Measurements from ENCODE around the gene MIB2.

MIB2 gene

GRCh38 chr1:1598051-1598719 lies 17.1 kb upstream of the MIB2 start:
- no peak for DNase-seq (ENCODE audit: low read depth in 2 of 2)

GRCh38 chr1:1598720-1599029 lies 16.6 kb upstream of the MIB2 start:
- no peak for DNase-seq (ENCODE audit: low read depth in 2 of 2)

GRCh38 chr1:1599030-1599934 lies 16.0 kb upstream of the MIB2 start:
- peak in 1 of 2 donors; percentile 16 for DNase-seq (ENCODE audit: low read depth in 2 of 2)

- DNase-seq (ENCODE audit: low read depth in 2 of 2), result no peak
Measured at GRCh38 chr1:1599935-1600860, 15.1 kb upstream of the MIB2 start, which contains the start of gene FNDC10. Gene FNDC10, minus strand, starts transcription at chr1:1600135. Its CDS starts 120 bp downstream, at chr1:1600015.

- DNase-seq (ENCODE audit: low read depth in 2 of 2), result no peak
Measured at GRCh38 chr1:1600861-1601563, 14.3 kb upstream of the MIB2 start.

- no peak for DNase-seq (ENCODE audit: low read depth in 2 of 2)
Measured at GRCh38 chr1:1601564-1602303, 13.6 kb upstream of the MIB2 start.

GRCh38 chr1:1602304-1602967 lies 12.9 kb upstream of the MIB2 start:
- DNase-seq (ENCODE audit: low read depth in 2 of 2), result no peak

- DNase-seq (ENCODE audit: low read depth in 2 of 2), result no peak
Measured at GRCh38 chr1:1602968-1603506, 12.3 kb upstream of the MIB2 start.

GRCh38 chr1:1603671-1604373 lies 11.5 kb upstream of the MIB2 start:
- DNase-seq (ENCODE audit: low read depth in 2 of 2), result no peak

GRCh38 chr1:1604374-1605033 lies 10.8 kb upstream of the MIB2 start:
- no peak for DNase-seq (ENCODE audit: low read depth in 2 of 2)

GRCh38 chr1:1605034-1605591 lies 10.2 kb upstream of the MIB2 start:
- no peak for DNase-seq (ENCODE audit: low read depth in 2 of 2)

GRCh38 chr1:1605724-1606123 lies 9.6 kb upstream of the MIB2 start:
- no peak for DNase-seq (ENCODE audit: low read depth in 2 of 2)

GRCh38 chr1:1606232-1606631 lies 9.1 kb upstream of the MIB2 start:
- no peak for DNase-seq (ENCODE audit: low read depth in 2 of 2)

- DNase-seq (ENCODE audit: low read depth in 2 of 2), result no peak
Measured at GRCh38 chr1:1609822-1610485, 5.3 kb upstream of the MIB2 start.

GRCh38 chr1:1610796-1611195 lies 4.5 kb upstream of the MIB2 start:
- no peak for DNase-seq (ENCODE audit: low read depth in 2 of 2)

- no peak for DNase-seq (ENCODE audit: low read depth in 2 of 2)
Measured at GRCh38 chr1:1612104-1612400, 3.2 kb upstream of the MIB2 start.

GRCh38 chr1:1613509-1614082 lies 1.7 kb upstream of the MIB2 start:
- no peak for DNase-seq (ENCODE audit: low read depth in 2 of 2)

Data from stimulated activated CD8-positive, alpha-beta memory T cell treated with anti-CD3 and anti-CD28 coated beads, Interleukin-15, amount 100 ng/mL, for 48 hours (primary cell).